ENCODE data around the gene ZNF654.

DNA sequence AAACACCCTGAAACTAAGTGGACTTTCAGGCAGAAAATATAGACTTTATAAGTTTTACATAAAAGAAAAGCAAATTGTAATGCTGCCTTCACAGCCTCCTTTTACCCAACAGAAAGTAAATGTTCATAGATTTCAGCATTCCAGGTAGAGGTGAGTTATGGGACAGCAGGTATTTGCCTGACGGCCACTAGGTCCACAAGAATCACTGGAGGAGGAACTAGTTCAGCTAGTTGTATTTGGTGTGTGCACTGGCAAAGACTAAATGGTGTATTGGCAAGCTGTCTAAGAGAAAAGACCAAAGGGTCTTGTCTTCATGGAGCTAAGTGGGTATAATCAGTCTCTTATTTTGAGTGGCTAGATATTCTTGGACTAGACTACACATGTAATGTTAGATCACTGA is 34.2 kb downstream of the ZNF654 start:
- TF ChIP-seq, protein P1, sequence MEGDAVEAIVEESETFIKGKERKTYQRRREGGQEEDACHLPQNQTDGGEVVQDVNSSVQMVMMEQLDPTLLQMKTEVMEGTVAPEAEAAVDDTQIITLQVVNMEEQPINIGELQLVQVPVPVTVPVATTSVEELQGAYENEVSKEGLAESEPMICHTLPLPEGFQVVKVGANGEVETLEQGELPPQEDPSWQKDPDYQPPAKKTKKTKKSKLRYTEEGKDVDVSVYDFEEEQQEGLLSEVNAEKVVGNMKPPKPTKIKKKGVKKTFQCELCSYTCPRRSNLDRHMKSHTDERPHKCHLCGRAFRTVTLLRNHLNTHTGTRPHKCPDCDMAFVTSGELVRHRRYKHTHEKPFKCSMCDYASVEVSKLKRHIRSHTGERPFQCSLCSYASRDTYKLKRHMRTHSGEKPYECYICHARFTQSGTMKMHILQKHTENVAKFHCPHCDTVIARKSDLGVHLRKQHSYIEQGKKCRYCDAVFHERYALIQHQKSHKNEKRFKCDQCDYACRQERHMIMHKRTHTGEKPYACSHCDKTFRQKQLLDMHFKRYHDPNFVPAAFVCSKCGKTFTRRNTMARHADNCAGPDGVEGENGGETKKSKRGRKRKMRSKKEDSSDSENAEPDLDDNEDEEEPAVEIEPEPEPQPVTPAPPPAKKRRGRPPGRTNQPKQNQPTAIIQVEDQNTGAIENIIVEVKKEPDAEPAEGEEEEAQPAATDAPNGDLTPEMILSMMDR (IDR thresholded peaks at IDR 0.05; ENCODE audit: low read length) = no peak
- TF ChIP-seq EZH2 (optimal IDR thresholded peaks at IDR 0.05; ENCODE audit: low read depth, low read length) = no peak

Measured in MM.1S (cell line).